ENCODE results near the gene DACT1.

DACT1 gene

GRCh38 chr14:58668848-58669480 is 31.2 kb downstream of the DACT1 start:
- DNase-seq (ENCODE audit: low read depth) = no peak

DNA sequence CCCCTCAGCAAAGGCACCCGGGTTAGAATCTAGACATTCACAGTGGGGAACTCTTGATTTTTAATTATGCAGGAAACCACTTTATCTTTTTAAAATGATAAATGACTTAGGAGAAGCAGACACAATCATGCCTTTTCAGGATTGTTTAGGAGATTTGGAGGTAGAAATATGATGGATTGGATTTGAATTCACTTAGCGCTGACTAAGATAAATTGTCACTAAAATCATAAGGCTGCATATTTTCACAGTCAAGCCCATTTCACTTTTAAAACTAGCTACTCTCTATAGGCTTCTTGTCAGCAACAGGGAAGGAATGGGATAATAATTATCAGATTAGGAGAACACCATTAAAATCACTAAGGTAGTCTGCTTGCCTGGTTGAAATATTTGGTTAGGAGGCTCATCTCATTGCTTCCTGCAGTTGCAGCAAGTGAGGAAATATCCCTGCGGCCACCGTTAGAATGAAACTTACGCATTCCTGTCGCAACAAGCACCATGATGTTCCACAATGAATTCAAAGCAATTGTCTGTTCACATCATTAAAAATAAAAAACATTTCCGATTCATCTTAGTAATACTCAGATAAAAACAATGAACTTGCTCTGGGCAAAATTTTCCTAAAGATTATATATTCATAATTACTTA is 31.9 kb downstream of the DACT1 start:
- no peak for DNase-seq (ENCODE audit: low read depth)

GRCh38 chr14:58671024-58671423 is 33.3 kb downstream of the DACT1 start:
- DNase-seq (ENCODE audit: low read depth) = no peak

DNA sequence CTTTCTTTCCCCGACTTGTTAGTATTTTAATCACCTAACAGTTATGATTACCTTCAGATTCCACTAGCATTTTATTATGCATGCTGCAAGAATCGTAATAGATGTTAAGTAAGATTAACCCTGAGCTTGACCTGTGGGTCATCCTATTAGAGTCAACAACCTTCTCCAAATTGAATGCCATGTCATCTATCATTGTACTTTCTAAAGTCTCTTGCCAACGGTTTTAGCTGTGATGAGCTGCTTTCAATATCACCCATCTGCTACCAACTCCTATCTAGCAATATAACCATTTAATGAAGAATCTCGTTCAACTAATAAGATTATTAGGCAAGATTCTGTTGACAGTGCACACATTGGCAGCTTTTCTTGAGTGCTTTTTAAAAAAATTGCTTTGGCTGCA is 33.7 kb downstream of the DACT1 start:
- no peak for DNase-seq (ENCODE audit: low read depth)

GRCh38 chr14:58673722-58674121 is 36.0 kb downstream of the DACT1 start:
- DNase-seq (ENCODE audit: low read depth) = no peak

- DNase-seq (ENCODE audit: low read depth) = no peak
Observed at GRCh38 chr14:58677001-58677400, 39.2 kb downstream of the DACT1 start.

DNA sequence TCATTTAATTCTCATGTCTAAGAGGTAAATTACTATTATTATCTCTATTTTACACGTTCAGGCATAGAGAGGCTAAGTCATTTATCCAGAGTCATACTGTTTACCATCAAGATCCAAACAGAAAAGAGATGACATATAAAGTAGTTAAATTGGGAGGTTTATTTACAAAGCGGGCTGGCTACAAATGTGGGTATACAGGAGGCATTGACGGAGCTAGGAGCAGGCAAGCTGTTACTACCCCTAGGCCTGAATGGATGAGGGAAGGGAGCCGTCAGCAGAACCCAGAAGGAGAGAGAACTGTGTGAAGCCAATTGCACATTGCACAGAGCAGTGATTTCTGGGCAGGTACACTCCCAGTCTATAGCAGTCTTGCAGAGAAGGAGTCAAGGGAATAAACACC is 39.8 kb downstream of the DACT1 start:
- DNase-seq (ENCODE audit: low read depth) = no peak

GRCh38 chr14:58677996-58678395 is 40.2 kb downstream of the DACT1 start:
- no peak for DNase-seq (ENCODE audit: low read depth)

DNA sequence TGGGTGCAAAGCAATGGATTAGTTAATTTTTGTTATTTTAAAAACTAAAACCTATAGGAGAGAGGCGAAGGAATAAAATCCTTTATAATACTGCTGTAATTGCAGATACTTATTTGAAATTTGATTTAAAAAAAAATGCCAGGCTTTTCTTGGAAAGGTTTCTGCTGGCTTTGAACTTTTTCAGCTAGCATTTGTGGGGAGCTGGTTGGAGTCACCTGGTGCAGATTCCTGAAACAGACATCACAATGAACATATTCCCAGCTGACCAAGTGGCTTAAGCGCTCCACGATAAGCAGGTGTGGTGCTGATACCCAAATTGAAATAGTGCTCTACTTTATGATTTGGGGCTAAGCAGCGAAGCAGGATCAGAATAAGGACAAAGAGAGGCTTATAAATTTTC is 42.9 kb downstream of the DACT1 start:
- DNase-seq (ENCODE audit: low read depth) = no peak

DNA sequence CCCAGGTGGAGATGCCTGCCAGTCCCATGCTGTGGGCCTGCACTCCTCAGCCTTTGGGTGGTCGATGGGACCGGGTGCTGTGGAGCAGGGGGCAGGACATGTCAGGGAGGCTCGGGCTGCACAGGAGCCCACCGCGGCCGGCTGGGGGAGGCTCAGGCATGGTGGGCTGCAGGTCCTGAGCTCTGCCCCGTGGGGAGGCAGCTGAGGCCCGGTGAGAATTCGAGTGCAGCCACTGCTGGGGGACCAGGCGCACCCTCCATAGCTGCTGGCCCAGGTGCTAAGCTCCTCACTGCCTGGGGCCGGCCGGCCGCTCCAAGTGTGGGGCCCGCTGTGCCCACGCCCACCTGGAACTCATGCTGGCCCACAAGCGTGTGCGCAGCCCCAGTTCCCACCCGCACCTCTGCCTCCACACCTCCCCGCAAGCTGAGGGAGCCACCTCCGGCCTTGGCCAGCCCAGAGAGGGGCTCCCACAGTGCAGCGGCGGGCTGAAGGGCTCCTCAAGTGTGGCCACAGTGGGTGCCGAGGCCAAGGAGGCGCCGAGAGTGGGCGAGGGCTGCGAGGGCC is 49.6 kb downstream of the DACT1 start:
- no peak for DNase-seq (ENCODE audit: low read depth)

DNA sequence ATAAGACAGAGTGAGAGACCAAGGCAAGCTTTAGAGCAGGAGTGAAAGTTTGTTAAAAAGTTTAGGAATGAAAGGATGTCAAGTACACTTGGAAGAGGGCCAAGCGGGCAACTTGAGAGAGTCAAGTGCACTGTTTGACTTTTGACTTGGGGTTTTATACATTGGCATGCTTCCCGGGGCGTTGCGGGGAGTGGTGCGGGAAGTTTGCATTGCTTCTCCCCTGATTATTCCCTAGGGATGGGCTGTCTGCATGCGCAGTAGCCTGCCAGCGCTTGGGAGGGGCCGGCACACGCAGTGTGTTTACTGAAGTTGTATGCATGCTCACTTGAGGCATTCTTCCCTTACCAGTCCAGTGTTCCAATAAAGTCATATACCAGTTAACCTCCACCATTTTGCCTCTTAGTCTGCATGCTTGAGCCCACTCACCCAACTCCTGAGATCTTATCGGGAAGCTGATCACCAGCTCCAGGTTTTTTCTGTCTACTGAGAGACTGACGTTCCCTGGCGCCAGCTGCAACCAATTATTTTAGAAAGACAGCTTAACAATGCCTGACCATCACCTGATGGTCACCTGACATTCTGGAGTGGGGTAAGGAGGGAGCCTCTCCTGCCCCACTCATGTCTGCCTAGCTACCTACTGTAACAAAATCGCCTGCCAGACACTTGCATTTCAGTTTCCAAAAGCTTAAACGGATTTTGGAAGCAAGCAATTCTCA is 53.2 kb downstream of the DACT1 start:
- DNase-seq (ENCODE audit: low read depth) = no peak

DNA sequence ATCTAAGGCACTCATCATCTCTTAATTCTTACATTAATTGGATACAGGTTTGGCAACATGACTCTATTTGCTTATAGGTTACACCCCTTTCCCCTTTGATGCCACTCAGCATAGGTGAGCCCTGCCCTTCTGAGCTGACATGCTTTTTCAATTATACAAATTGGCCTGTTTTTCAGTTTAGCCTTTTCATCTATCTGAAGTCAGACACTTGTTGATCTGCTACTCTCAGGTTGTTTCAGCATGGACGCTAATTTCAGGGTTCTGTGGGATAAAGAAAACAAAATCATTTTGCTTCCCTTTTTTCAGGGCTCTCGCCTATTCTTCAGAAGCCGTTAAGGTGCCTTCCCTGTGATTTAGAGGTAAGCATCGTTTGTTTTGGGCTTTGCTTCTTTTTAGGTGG is 55.3 kb downstream of the DACT1 start:
- DNase-seq (ENCODE audit: low read depth) = no peak

GRCh38 chr14:58695514-58695913 is 57.8 kb downstream of the DACT1 start:
- no peak for DNase-seq (ENCODE audit: low read depth)

DNA sequence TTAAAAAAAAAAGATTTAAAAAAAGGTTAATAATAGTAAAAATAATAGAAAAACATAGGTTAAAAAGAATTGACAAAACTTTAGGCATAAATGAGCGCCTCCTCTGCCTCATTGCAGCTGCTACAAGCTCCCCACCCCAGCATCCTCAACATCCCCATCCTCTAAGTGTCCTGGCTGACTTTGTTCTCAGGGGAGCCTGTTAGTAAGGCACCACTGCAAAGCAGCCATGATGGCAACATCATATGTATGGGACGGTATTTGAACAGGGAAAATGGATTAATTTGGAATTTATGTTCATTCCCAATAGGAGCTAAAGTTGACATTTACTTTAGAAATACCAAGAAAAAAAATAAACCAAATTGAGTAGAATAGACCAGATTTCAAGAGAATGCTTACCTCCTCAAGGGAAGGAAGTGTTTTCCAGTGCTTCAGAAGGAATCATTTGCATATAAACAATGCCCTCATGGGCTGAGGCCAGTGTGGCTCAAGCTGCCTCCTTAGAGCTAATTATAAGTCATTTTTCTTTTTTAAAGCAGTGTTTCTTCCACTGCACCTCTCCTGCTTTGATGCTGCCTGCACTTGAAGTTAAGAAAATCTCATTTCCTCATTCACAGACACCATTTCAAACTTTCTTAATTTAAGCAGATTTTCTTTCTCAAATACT is 59.6 kb downstream of the DACT1 start:
- no peak for DNase-seq (ENCODE audit: low read depth)

All from activated T-cell treated with anti-CD3 and anti-CD28 coated beads for 48 hours (primary cell).